Measurements from ENCODE around the gene CDK11B.
"Not testable (repeated sequence)": the region's sequence is repeated elsewhere in the genome, so short reads cannot be mapped to it uniquely, and the experiment has no call there.

- not testable (repeated sequence) for TF ChIP-seq CTCF (IDR thresholded peaks at IDR 0.05; ENCODE audit: insufficient read depth, low read depth, low read length); EZH2 (IDR thresholded peaks at IDR 0.05; ENCODE audit: insufficient read depth, low read length)
These were observed 10.5 kb downstream of the CDK11B start for GRCh38 chr1:1648265-1648664.
